Measurements from ENCODE around the gene SMIM7.
"Not testable (repeated sequence)": the region's sequence is repeated elsewhere in the genome, so short reads cannot be mapped to it uniquely, and the experiment has no call there.

SMIM7 gene

DNA sequence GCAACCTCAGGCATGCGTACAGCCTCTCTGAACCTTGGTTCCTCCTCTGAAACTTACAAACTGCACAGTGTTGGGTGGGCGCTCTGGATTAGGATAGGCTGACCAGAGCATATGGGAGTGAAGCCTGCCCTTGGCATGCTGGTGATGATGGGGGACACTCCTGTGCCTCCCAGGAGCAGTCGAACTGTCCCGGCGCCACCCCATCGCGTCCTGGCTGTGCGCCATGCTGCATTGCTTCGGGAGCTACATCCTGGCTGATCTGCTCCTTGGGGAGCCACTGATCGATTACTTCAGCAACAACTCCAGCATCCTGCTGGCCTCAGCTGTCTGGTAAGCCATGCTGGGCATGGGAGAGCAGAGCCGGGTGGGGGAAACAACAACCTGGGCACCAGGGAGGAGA, 19.9 kb upstream of the SMIM7 start:
- no peak for DNase-seq (ENCODE audit: low read depth)
- TF ChIP-seq, protein P1, sequence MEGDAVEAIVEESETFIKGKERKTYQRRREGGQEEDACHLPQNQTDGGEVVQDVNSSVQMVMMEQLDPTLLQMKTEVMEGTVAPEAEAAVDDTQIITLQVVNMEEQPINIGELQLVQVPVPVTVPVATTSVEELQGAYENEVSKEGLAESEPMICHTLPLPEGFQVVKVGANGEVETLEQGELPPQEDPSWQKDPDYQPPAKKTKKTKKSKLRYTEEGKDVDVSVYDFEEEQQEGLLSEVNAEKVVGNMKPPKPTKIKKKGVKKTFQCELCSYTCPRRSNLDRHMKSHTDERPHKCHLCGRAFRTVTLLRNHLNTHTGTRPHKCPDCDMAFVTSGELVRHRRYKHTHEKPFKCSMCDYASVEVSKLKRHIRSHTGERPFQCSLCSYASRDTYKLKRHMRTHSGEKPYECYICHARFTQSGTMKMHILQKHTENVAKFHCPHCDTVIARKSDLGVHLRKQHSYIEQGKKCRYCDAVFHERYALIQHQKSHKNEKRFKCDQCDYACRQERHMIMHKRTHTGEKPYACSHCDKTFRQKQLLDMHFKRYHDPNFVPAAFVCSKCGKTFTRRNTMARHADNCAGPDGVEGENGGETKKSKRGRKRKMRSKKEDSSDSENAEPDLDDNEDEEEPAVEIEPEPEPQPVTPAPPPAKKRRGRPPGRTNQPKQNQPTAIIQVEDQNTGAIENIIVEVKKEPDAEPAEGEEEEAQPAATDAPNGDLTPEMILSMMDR (conservative IDR thresholded peaks at IDR 0.05; ENCODE audit: low read depth, low read length) = no peak
- no peak overlapping the region for H3K4me3 ChIP-seq (ENCODE audit: low read length)

DNA sequence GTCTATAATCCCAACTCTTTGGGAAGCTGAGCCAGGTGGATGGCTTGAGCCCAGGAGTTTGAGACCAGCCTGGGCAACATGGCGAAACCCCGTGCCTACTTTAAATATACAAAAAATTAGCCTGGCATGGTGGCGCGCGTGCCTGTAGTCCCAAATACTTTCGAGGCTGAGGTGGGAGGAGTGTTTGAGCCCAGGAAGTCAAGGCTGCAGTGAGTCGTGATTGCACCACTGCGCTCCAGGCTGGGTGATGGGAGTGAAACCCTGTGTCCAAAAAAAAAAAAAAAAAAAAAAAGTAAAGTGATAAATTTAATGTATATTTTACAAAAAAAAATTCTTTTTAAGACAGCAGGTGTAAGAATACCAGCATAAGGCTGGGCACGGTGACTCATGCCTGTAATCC, 18.6 kb upstream of the SMIM7 start:
- TF ChIP-seq, protein P1 (conservative IDR thresholded peaks at IDR 0.05; ENCODE audit: low read depth, low read length) = no peak
- no peak for DNase-seq (ENCODE audit: low read depth)
- H3K4me3 ChIP-seq (ENCODE audit: low read length) = no peak overlapping the region

DNA sequence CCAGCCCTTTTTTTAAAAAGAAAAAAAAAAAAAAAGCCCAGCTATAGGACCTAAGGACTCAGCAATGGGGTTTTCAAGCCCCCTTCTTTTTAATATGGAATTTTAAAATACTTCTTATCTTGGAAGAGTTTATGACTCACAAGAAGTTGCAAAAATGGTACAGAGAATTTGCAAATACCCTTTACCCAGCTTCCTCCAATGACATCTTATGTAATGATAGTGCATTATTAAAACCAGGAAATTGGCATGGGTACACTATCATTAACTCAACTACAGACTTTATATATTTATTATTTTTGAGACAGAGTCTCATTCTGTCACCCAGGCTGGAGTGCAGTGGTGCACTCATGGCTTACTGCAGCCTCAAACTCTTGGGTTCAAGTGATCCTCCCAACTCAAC, 17.1 kb upstream of the SMIM7 start:
- no peak for DNase-seq (ENCODE audit: low read depth)
- no peak overlapping the region for H3K4me3 ChIP-seq (ENCODE audit: low read length)
- TF ChIP-seq, protein P1 (conservative IDR thresholded peaks at IDR 0.05; ENCODE audit: low read depth, low read length) = no peak

DNA sequence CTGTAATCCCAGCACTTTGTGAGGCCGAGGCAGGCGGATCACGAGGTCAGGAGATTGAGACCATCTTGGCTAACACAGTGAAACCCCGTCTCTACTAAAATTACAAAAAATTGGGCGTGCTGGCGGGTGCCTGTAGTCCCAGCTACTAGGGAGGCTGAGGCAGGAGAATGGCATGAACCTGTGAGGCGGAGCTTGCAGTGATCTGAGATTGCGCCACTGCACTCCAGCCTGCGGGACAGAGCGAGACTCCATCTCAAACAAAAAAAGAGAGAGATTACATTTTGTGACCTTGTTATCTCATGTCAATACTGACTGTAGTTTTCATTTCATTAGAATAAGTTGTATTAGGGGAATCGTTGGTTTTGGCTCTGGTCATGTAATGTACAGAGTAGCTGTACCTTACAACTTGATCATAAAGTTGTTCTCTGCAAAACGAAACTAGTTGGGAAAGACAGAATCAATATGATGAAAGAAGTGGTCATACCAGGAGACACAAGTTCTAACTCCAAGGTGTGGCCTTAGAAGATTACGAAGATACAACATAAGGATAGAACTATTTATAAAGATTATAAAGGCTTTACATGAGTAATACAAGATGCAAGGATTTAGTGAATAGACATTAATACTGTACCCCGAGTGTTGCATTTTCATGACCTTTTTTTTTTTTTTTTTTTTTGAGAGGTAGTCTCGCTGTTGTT, 16.3 kb upstream of the SMIM7 start:
- DNase-seq (ENCODE audit: low read depth) = no peak
- TF ChIP-seq, protein P1 (conservative IDR thresholded peaks at IDR 0.05; ENCODE audit: low read depth, low read length) = no peak

DNA sequence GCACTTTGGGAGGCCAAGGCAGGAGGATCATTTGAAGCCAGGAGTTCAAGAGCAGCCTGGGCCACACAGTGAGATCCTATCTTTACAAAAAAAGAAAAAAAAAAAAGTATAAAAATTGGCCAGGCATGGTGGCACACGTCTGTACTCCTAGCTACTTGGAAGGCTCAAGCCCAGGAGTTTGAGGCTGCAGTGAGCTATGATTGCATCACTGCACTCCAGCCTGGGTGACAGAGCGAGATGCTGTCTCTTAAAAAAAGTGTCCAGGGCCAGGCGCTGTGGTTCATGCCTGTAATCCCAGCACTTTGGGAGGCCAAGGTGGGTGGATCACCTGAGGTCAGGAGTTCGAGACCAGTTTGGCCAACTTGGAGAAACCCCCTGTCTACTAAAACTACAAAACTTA, 13.9 kb upstream of the SMIM7 start:
- H3K4me3 ChIP-seq (ENCODE audit: low read length) = not testable (repeated sequence)

More for the DNA sequence above, 16.3 kb upstream of the SMIM7 start:
- H3K4me3 ChIP-seq (ENCODE audit: low read length) = no peak overlapping the region

DNA sequence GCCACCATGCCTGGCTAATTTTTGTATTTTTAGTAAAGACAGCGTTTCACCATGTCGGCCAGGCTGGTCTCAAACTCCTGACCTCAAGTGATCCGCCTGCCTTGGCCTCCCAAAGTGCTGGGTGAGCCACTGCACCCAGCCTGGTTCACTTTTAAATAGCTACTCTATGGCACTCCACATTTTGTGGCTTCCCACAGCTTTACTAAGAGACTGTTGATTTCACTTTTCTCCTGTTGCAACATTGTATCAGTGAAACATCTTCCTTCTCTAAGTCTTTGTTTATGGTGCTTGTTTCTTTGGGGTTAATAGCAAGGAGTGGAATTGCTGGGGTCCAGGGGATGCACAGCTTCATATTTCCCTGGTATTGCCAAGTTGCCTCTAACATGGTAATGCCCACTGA, 13.3 kb upstream of the SMIM7 start:
- no peak overlapping the region for H3K4me3 ChIP-seq (ENCODE audit: low read length)
- DNase-seq (ENCODE audit: low read depth) = no peak
- TF ChIP-seq, protein P1 (conservative IDR thresholded peaks at IDR 0.05; ENCODE audit: low read depth, low read length) = no peak

More for the DNA sequence above, 13.9 kb upstream of the SMIM7 start:
- not testable (repeated sequence) for DNase-seq (ENCODE audit: low read depth)

DNA sequence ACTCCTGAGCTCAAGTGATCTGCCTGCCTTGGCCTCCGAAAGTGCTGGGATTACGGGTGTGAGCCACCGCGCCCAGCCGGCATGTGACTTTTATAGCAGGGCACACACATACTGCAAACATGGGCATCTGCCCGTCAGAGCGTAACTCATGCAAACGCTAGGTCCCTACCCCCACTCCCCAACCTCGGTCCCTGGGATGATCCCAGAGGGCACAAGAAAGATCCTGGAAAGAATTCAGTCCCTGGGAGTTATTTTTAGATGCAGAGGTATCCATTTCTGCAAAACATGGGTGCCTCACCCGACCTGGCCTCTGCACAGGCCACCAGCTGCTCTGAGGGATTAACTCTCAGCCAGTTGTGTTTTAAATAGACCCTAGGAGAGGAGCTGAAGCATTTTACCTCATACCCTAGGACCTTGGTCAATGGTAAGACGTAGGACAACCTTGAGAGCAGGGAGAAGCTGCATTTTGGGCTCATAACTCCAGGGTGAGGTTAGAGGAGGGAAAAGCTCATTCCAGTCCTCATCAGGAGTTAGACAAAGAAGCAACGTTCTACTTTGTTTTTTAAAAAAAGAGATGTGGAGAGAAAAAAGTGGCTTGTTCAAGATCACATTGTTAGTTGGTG, 11.8 kb upstream of the SMIM7 start:
- no peak for DNase-seq (ENCODE audit: low read depth)
- no peak overlapping the region for H3K4me3 ChIP-seq (ENCODE audit: low read length)
- TF ChIP-seq, protein P1 (conservative IDR thresholded peaks at IDR 0.05; ENCODE audit: low read depth, low read length) = no peak
